Stomach (tissue), 4 donors: ENCODE measurements around the gene CDH26.

ENCODE experiments used
- EP300 ChIP-seq: sonication (generic); formaldehyde crosslinking; IDR thresholded peaks from one replicate; pipeline ENCODE4 v1.6.1; 2017; ENCODE audit warnings: antibody characterized with exemption
- POLR2A ChIP-seq, 4 donors: fragments of 450-650 bp; IDR thresholded peaks; one replicate each; pipeline ENCODE4 v1.6.1; 2016; ENCODE audit warnings: antibody characterized with exemption in 4 of 4, control low read depth in 2 of 4, mild to moderate bottlenecking in 1 of 4, moderate library complexity in 1 of 4
- POLR2AphosphoS5 ChIP-seq, 3 donors: sonication (generic); formaldehyde crosslinking; IDR thresholded peaks; one replicate each; pipeline ENCODE4 v1.6.1; 2016; ENCODE audit warnings: antibody characterized with exemption in 3 of 3
- TF ChIP-seq, protein P1 (sequence below), 7 experiments: fragments of 450-650 bp in 4 of 7; fragments of 200-600 bp in 3 of 7; sonication (generic) in 3 of 7; IDR thresholded peaks; one replicate each; pipeline ENCODE4 v1.5.1; 2016 to 2019; ENCODE audit warnings: antibody characterized with exemption in 7 of 7, control low read depth in 2 of 7, mild to moderate bottlenecking in 1 of 7

DNA sequence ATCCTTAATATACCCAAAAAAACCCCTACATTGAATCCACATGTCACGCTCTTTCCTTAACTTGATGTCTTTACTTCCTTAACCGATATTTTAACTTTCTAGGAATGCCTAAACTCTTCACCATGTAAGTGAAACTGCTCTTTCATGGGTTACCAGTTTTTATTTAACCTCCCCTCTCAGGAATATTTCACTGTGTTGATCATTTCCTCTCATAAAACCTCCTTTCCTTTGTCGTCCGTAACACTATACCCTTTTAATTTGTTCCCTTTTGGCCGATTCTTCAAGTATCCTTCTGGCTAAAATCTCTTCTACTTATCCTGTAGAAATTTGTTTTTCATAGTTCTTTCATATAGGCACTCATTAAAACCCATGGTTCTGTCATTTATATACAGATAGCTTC, 49.4 kb upstream of the CDH26 start:
- TF ChIP-seq, protein P1, sequence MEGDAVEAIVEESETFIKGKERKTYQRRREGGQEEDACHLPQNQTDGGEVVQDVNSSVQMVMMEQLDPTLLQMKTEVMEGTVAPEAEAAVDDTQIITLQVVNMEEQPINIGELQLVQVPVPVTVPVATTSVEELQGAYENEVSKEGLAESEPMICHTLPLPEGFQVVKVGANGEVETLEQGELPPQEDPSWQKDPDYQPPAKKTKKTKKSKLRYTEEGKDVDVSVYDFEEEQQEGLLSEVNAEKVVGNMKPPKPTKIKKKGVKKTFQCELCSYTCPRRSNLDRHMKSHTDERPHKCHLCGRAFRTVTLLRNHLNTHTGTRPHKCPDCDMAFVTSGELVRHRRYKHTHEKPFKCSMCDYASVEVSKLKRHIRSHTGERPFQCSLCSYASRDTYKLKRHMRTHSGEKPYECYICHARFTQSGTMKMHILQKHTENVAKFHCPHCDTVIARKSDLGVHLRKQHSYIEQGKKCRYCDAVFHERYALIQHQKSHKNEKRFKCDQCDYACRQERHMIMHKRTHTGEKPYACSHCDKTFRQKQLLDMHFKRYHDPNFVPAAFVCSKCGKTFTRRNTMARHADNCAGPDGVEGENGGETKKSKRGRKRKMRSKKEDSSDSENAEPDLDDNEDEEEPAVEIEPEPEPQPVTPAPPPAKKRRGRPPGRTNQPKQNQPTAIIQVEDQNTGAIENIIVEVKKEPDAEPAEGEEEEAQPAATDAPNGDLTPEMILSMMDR (IDR thresholded peaks at IDR 0.05): no peak
- TF ChIP-seq POLR2AphosphoS5 (IDR thresholded peaks at IDR 0.05) (no peak), EP300 (no peak), POLR2A (IDR thresholded peaks at IDR 0.05) (no peak)
